Epithelial cell of prostate (primary cell): Measurements from ENCODE around the gene POU5F1.
"Not testable (repeated sequence)": the region's sequence is repeated elsewhere in the genome, so short reads cannot be mapped to it uniquely, and the experiment has no call there.

Source experiments
- DNase-seq: peaks from one replicate; pipeline ENCODE4 v3.0.0-alpha.2; 2011; ENCODE audit warnings: low read depth, low spot score
- H3K27ac ChIP-seq: fragments of 450-650 bp; 2 replicates; pipeline ENCODE4 v1.5.1; 2017; ENCODE audit warnings: mild to moderate bottlenecking

POU5F1 gene

GRCh38 chr6:31170600-31170881 is at the start of gene POU5F1:
Gene POU5F1 (minus strand): TSS chr6:31170682. CDS start chr6:31170620, 62 bp downstream.
- DNase-seq = no peak
- H3K27ac ChIP-seq = no peak within 1 kb of the TSS

- peak overlapping the region; percentile 76 for H3K27ac ChIP-seq
- peak; percentile 73 for DNase-seq
These were observed 45.9 kb upstream of the POU5F1 start for GRCh38 chr6:31216208-31216898.

- H3K27ac ChIP-seq = peak overlapping the region; percentile 76
- not testable (repeated sequence) for DNase-seq
These were observed 44.7 kb upstream of the POU5F1 start for GRCh38 chr6:31215216-31215615.

- no peak overlapping the region for H3K27ac ChIP-seq
- no peak for DNase-seq
These were observed 44.0 kb upstream of the POU5F1 start for GRCh38 chr6:31214516-31214915.

- H3K27ac ChIP-seq = no peak overlapping the region
- no peak for DNase-seq
These were observed 40.5 kb upstream of the POU5F1 start for GRCh38 chr6:31210741-31211532.

GRCh38 chr6:31210123-31210522 is 39.6 kb upstream of the POU5F1 start:
- H3K27ac ChIP-seq = no peak overlapping the region
- DNase-seq = no peak

- H3K27ac ChIP-seq = no peak overlapping the region
- DNase-seq = no peak
These were observed 38.7 kb upstream of the POU5F1 start for GRCh38 chr6:31209137-31209536.

- no peak overlapping the region for H3K27ac ChIP-seq
- DNase-seq = no peak
These were observed 38.0 kb upstream of the POU5F1 start for GRCh38 chr6:31208506-31208905.

GRCh38 chr6:31205638-31206037 is 35.2 kb upstream of the POU5F1 start:
- no peak overlapping the region for H3K27ac ChIP-seq
- no peak for DNase-seq

- no peak for DNase-seq
- peak overlapping the region; percentile 98 for H3K27ac ChIP-seq
These were observed 34.3 kb upstream of the POU5F1 start for GRCh38 chr6:31204751-31205145.

GRCh38 chr6:31203345-31203979 is 33.0 kb upstream of the POU5F1 start:
- H3K27ac ChIP-seq = peak overlapping the region; percentile 98
- DNase-seq = peak; percentile 93

- H3K27ac ChIP-seq = peak overlapping the region; percentile 98
- DNase-seq = no peak
These were observed 32.0 kb upstream of the POU5F1 start for GRCh38 chr6:31202259-31203166.

- DNase-seq, H3K27ac ChIP-seq: not testable (repeated sequence)
These were observed 28.6 kb upstream of the POU5F1 start for GRCh38 chr6:31199105-31199452.

GRCh38 chr6:31197559-31198305 is 27.2 kb upstream of the POU5F1 start:
- H3K27ac ChIP-seq = peak overlapping the region; percentile 88
- no peak for DNase-seq

GRCh38 chr6:31196251-31197022 is 26.0 kb upstream of the POU5F1 start:
- DNase-seq, H3K27ac ChIP-seq: not testable (repeated sequence)

GRCh38 chr6:31195308-31195979 is 25.0 kb upstream of the POU5F1 start:
- not testable (repeated sequence) for H3K27ac ChIP-seq, DNase-seq

- DNase-seq = no peak
- no peak overlapping the region for H3K27ac ChIP-seq
These were observed 23.8 kb upstream of the POU5F1 start for GRCh38 chr6:31194061-31194834.

GRCh38 chr6:31193206-31193605 is 22.7 kb upstream of the POU5F1 start:
- no peak overlapping the region for H3K27ac ChIP-seq
- no peak for DNase-seq
